ENCODE results near the gene SYCE3. TPM values are rescaled to one million over a fixed set of nuclear protein-coding genes. Genes with fewer than 3 reads are reported as not detected.
"Not testable (repeated sequence)": the region's sequence is repeated elsewhere in the genome, so short reads cannot be mapped to it uniquely, and the experiment has no call there.

The SYCE3 gene
- total RNA-seq, 2 donors from 2014 or later, result not detected

DNA sequence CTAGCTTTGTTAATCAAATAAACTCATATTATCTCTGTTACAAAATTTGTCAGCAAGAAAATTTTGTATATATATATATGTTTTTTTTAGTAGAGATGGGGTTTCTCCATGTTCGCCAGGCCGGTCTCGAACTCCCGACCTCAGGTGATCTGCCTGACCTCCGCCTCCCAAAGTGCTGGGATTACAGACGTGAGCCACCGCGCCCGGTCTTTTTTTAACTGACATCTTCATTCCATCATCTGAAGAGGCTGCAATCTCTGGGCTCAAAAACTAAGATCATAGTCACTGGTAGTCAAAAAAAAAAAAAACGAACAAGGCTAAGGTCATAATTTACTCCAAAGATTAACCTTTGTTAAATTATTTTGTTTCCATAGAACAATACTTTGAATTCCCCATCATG, 22.3 kb downstream of the SYCE3 start:
- TF ChIP-seq, protein P1, sequence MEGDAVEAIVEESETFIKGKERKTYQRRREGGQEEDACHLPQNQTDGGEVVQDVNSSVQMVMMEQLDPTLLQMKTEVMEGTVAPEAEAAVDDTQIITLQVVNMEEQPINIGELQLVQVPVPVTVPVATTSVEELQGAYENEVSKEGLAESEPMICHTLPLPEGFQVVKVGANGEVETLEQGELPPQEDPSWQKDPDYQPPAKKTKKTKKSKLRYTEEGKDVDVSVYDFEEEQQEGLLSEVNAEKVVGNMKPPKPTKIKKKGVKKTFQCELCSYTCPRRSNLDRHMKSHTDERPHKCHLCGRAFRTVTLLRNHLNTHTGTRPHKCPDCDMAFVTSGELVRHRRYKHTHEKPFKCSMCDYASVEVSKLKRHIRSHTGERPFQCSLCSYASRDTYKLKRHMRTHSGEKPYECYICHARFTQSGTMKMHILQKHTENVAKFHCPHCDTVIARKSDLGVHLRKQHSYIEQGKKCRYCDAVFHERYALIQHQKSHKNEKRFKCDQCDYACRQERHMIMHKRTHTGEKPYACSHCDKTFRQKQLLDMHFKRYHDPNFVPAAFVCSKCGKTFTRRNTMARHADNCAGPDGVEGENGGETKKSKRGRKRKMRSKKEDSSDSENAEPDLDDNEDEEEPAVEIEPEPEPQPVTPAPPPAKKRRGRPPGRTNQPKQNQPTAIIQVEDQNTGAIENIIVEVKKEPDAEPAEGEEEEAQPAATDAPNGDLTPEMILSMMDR (IDR thresholded peaks at IDR 0.05), result no peak
- H3K27ac ChIP-seq, result peak overlapping the region in 1 of 2 donors; percentile 85
- DNase-seq (ENCODE audit: low spot score), result no peak
- H3K4me1 ChIP-seq, result peaks cover 0 to 21% of the 10 kb centered on the region in 2 donors
- H3K9me3 ChIP-seq, result no peaks in the 10 kb centered on the region
- no peak overlapping the region for H3K4me3 ChIP-seq
- no peaks in the 10 kb centered on the region for H3K27me3 ChIP-seq
- no peaks in the 10 kb centered on the region for H3K36me3 ChIP-seq

DNA sequence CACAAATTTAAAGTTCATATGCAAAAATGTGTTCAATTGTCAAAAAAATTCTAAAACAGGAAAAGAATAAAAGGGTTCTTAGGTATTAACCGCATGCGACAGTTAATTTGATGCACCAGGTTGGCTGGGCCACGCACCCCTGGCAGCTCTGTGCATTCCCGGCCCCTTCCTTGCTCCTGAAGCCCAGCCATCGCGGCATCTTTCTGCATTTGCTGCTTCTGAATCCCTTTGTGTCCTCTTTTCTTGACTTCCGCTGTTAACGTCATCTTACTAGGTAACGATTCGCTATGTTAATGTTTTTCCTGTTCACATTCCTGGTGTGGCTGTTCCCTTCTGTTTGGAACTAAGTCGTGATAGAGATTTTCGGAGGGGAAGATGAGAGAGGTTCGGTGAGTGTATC, 25.0 kb downstream of the SYCE3 start:
- no peak overlapping the region for H3K4me3 ChIP-seq
- H3K9me3 ChIP-seq, result no peaks in the 10 kb centered on the region
- no peak for DNase-seq (ENCODE audit: low spot score)
- H3K27ac ChIP-seq, result peak overlapping the region; percentile 20 to 78
- TF ChIP-seq, protein P1 (IDR thresholded peaks at IDR 0.05), result no peak
- H3K36me3 ChIP-seq, result no peaks in the 10 kb centered on the region
- no peaks in the 10 kb centered on the region for H3K27me3 ChIP-seq
- H3K4me1 ChIP-seq, result peaks cover 0 to 9% of the 10 kb centered on the region in 2 donors

DNA sequence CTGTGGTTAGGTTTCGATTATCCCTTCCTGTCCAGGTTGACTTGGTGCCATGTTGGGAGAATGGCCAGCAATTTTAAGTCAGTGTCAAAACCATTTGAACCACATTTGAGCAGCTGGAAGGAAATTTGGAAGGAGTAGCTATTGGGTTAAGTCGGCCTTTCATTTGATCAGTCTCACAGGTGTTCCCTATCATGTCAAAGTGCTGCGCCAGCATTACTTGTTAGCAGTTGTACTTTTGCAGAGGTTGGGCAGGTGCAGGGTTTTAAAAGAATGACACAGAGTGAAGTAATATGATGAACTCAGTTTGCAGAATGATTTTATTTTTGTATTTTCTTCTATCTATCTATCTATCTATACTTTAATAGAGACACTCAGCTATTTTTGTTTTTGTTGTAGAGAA, 26.5 kb downstream of the SYCE3 start:
- Histone ChIP-seq H3K4me3 (no peak overlapping the region), H3K4me1 (peaks cover 0 to 24% of the 10 kb centered on the region in 2 donors), H3K27me3 (peaks cover 0 to 4% of the 10 kb centered on the region in 2 donors), H3K27ac (no peak overlapping the region), H3K36me3 (no peaks in the 10 kb centered on the region), H3K9me3 (no peaks in the 10 kb centered on the region)
- TF ChIP-seq, protein P1 (IDR thresholded peaks at IDR 0.05), result no peak
- DNase-seq (ENCODE audit: low spot score), result no peak

DNA sequence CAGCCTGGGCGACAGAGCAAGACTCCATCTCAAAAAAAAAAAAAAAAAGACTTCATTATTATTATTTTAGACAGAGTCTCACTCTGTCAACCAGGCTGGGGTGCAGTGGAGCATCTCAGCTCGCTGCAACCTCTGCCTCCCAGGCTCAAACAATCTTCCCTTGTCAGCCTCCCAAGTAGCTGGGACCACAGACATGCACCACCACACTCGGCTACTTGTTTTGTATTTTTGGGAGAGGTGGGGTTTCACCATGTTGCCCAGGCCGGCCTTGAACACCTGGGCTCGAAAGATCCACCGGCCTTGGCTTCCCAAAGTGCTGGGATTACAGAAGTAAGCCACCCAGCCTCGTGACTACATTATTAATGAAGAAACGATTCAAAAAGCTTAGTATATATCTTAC, 27.6 kb downstream of the SYCE3 start:
- Histone ChIP-seq H3K9me3 (no peaks in the 10 kb centered on the region), H3K27ac (no peak overlapping the region), H3K4me3 (no peak overlapping the region), H3K27me3 (peaks cover 0 to 7% of the 10 kb centered on the region in 2 donors), H3K4me1 (peaks cover 0 to 35% of the 10 kb centered on the region in 2 donors), H3K36me3 (no peaks in the 10 kb centered on the region)
- TF ChIP-seq, protein P1 (IDR thresholded peaks at IDR 0.05), result no peak
- DNase-seq (ENCODE audit: low spot score), result no peak

DNA sequence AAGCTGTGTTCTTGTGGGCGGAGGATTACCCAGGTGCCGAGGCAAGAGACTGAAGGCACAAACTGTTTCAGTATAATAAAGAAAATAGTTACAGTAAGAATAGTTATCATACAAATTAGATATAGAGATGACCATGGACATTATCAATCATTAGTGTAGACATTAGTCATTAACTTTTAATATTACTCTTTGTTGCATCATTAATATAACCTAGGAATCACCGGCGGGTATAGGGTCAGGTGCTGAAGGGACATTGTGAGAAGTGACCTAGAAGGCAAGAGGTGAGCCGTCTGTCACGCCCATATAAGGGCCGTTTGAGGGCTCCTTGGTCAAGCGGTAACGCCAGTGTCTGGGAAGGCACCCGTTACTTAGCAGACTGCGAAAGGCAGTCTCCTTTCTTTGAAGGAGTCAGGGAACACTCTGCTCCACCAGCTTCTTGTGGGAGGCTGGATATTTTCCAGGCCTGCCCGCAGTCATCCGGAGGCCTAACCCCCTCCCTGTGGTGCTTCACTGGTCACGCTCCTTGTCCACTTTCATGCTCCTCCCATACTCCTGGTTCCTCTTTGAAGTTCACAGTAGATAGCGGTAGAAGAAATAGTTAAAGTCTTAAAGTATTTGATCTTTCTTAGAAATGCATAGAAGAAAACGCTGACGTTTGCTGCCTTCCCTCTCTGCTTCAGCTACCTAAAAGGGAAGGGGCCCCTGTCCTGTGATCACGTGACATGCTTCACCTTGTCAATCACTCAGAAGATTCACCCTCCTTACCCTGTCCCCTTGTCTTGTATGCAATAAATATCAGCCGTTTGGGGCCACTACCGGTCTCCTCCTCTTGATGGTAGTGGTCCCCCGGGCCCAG, 28.6 kb downstream of the SYCE3 start:
- H3K27me3 ChIP-seq; H3K9me3 ChIP-seq; DNase-seq (ENCODE audit: low spot score); H3K4me3 ChIP-seq; H3K36me3 ChIP-seq: not testable (repeated sequence)
- peak overlapping the region in 1 of 2 donors; percentile 10 for H3K27ac ChIP-seq
- H3K4me1 ChIP-seq, result peaks cover 0 to 39% of the 10 kb centered on the region in 2 donors

DNA sequence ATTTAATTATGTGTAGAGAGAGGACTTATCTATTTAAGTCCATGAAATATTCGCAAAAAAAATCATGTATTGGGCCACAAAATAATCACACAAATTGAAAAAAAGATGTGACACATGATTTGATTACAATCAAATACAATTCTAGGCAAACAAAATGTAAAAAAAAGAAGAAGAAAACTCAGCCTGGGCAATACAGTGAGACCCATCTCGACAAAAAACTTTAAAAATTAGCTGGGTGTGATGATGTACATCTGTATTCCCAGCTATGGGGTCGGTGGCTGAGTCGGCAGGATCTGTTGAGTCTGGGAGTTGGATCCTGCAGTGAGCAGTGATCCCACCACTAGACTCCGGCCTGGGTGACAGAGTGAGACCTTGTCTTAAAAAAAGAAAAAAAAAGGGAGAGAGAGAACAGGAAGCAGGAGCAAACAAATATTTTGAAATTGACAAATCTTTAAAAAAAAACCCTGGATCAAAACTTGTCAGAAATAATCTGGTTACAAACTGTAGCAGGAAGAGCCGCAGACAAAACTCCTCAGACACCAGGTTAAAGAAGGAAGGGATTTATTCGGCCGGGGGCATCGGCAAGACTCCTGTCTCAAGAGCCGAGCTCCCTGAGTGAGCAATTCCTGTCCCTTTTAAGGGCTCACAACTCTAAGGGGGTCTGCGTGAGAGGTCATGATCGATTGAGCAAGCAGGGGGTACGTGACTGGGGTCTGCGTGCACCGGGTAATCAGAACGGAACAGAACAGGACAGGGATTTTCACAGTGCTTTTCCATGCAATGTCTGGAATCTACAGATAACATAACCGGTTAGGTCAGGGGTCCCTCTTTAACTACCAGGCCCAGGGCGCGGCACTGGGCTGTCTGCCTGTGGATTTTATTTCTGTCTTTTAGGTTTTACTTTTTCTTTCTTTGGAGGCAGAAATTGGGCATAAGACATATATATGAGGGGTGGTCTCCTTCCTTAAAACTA, 29.6 kb downstream of the SYCE3 start:
- DNase-seq (ENCODE audit: low spot score), result no peak
- Histone ChIP-seq H3K27me3 (peaks cover 0 to 7% of the 10 kb centered on the region in 2 donors), H3K4me3 (no peak overlapping the region), H3K9me3 (no peaks in the 10 kb centered on the region), H3K4me1 (peaks cover 0 to 40% of the 10 kb centered on the region in 2 donors), H3K27ac (peak overlapping the region; percentile 92 to 96), H3K36me3 (no peaks in the 10 kb centered on the region)
- TF ChIP-seq, protein P1 (IDR thresholded peaks at IDR 0.05), result no peak

Data from right atrium auricular region (tissue), 2 donors.